K562 (cell line): ENCODE results near the gene BOC. TPM values are rescaled to one million over a fixed set of nuclear protein-coding genes. Genes with fewer than 3 reads are reported as not detected.

Experiments used
- ATAC-seq: fragments of 200-7000 bp; cut with Tn5 transposase; 3 replicates; pipeline ENCODE4 v1.9.1; 2020; ENCODE audit warnings: moderate library complexity
- BruUV-seq: library from RNA; stranded (reverse); fragments of 400-500 nt; replicated peaks from 2 replicates; lab custom pipeline; 2021; lab: Mats Ljungman, UMichigan
- CTCF ChIA-PET: fragments of 300-600 bp; formaldehyde crosslinking; extraction: SDS; loops from one replicate; lab custom pipeline; 2021; ENCODE audit warnings: low intra/inter-chr PET ratio; lab: Yijun Ruan, JAX
- POLR2A ChIA-PET: fragments of 300-600, 350-650 bp; sonication (Branson Sonifier 250); formaldehyde crosslinking; extraction: SDS; loops from one replicate; lab custom pipeline; 2021; ENCODE audit warnings: antibody characterized with exemption, inconsistent platforms; lab: Yijun Ruan, JAX
- DNase-seq, 4 experiments: peaks; one replicate each; pipeline versions ENCODE4 v3.0.0 to v3.0.0-alpha.2; 2011 to 2018; ENCODE audit warnings: low spot score in 3 of 4, mixed read lengths in 3 of 4; ENCODE audit errors: extremely low read depth in 1 of 4
- FAIRE-seq: peaks from 2 replicates; lab custom pipeline; 2011; peaks lifted over from hg19 to GRCh38; lab: Jason Lieb, UNC
- H2AFZ ChIP-seq: 2 replicates; pipeline ENCODE4 v1.6.0; 2011; ENCODE audit warnings: low read depth, low read length, control low read depth, inconsistent platforms
- H3K27ac ChIP-seq: fragments of 200-600 bp; 3 replicates; pipeline ENCODE4 v1.8.0; 2011; ENCODE audit warnings: low read depth, mild to moderate bottlenecking, control low read depth, inconsistent platforms, low read length, moderate library complexity, mixed read lengths; ENCODE audit errors: extremely low read depth
- H3K27me3 ChIP-seq, 2 experiments: fragments of 300-600 bp in 1 of 2; 2 replicates in 1 of 2; 3 replicates in 1 of 2; pipeline versions ENCODE4 v1.6.0 to v1.8.0; 2011; ENCODE audit warnings: inconsistent platforms in 2 of 2, low read length in 2 of 2, mild to moderate bottlenecking in 1 of 2, mixed read lengths in 1 of 2, moderate library complexity in 1 of 2; ENCODE audit not compliant: control insufficient read depth in 2 of 2, insufficient read depth in 2 of 2
- H3K36me3 ChIP-seq: fragments of 300-600 bp; 3 replicates; pipeline ENCODE4 v1.8.0; 2011; ENCODE audit warnings: mild to moderate bottlenecking, low read length, inconsistent platforms; ENCODE audit not compliant: control insufficient read depth, insufficient read depth
- H3K4me1 ChIP-seq, 2 experiments: fragments of 200-600 bp in 1 of 2; replicated peaks in 1 of 2; 2 replicates in 1 of 2; 3 replicates in 1 of 2; pipeline versions ENCODE4 v1.5.1 to v1.8.0; 2011; ENCODE audit warnings: inconsistent platforms in 2 of 2, low read length in 2 of 2, mild to moderate bottlenecking in 1 of 2, mixed read lengths in 1 of 2, moderate library complexity in 1 of 2; ENCODE audit not compliant: control insufficient read depth in 2 of 2, insufficient read depth in 2 of 2
- H3K4me2 ChIP-seq: 2 replicates; pipeline ENCODE4 v1.6.1; 2011; ENCODE audit warnings: low read length, control low read depth, inconsistent platforms, mixed read lengths; ENCODE audit not compliant: insufficient read depth
- H3K4me3 ChIP-seq: fragments of 200-600 bp; sonication (generic), shearing (Covaris generic); 2 replicates; pipeline ENCODE4 v1.5.1; 2016; ENCODE audit warnings: control low read depth, inconsistent platforms
- H3K79me2 ChIP-seq: fragments of 200-600 bp; 3 replicates; pipeline ENCODE4 v1.8.0; 2011; ENCODE audit warnings: low read length, inconsistent platforms; ENCODE audit not compliant: control insufficient read depth, insufficient read depth
- H3K9ac ChIP-seq, 2 experiments: 2 replicates each; pipeline versions ENCODE4 v1.6.0 to v1.6.1; 2011; ENCODE audit warnings: low read depth in 2 of 2, low read length in 2 of 2, control low read depth in 1 of 2, inconsistent platforms in 1 of 2, mild to moderate bottlenecking in 1 of 2, mixed read lengths in 1 of 2; ENCODE audit not compliant: insufficient read depth in 1 of 2
- H3K9me1 ChIP-seq: one replicate; pipeline ENCODE4 v1.6.0; 2011; ENCODE audit warnings: inconsistent platforms, mild to moderate bottlenecking, low read length, moderate library complexity; ENCODE audit not compliant: control insufficient read depth, insufficient read depth
- H3K9me3 ChIP-seq: replicated peaks from 2 replicates; pipeline ENCODE4 v1.5.1; 2011; ENCODE audit warnings: low read depth, low read length, inconsistent platforms; ENCODE audit not compliant: control insufficient read depth, insufficient read depth
- H4K20me1 ChIP-seq: replicated peaks from 2 replicates; pipeline ENCODE4 v1.6.1; 2011; ENCODE audit warnings: low read length, inconsistent platforms, mixed read lengths; ENCODE audit not compliant: control insufficient read depth, insufficient read depth
- EHMT2 ChIP-seq: fragments of 450-650 bp; IDR thresholded peaks from 2 replicates; pipeline ENCODE4 v1.6.1; 2018; ENCODE audit warnings: antibody characterized with exemption
- FOXP1 ChIP-seq: sonication (generic); formaldehyde crosslinking; IDR thresholded peaks from 2 replicates; pipeline ENCODE4 v1.8.0; 2022; ENCODE audit warnings: mild to moderate bottlenecking, missing genetic modification reagents
- HDGF ChIP-seq: fragments of 450-650 bp; IDR thresholded peaks from 2 replicates; pipeline ENCODE4 v1.6.1; 2016
- HLTF ChIP-seq: fragments of 450-650 bp; IDR thresholded peaks from 2 replicates; pipeline ENCODE4 v1.6.1; 2016
- HOXB6 ChIP-seq: fragments of 250-450 bp; sonication (Bioruptor Pico); IDR thresholded peaks from 2 replicates; pipeline ENCODE4 v1.5.1; 2022; ENCODE audit warnings: mild to moderate bottlenecking, borderline replicate concordance
- IRF2 ChIP-seq: sonication (generic); formaldehyde crosslinking; IDR thresholded peaks from 2 replicates; pipeline ENCODE4 v1.8.1; 2022; ENCODE audit warnings: mild to moderate bottlenecking, missing genetic modification reagents
- LCOR ChIP-seq: sonication (generic); formaldehyde crosslinking; IDR thresholded peaks from 2 replicates; pipeline ENCODE4 v1.8.0; 2022; ENCODE audit warnings: mild to moderate bottlenecking, missing genetic modification reagents
- NFRKB ChIP-seq: fragments of 450-650 bp; IDR thresholded peaks from 2 replicates; pipeline ENCODE4 v1.6.1; 2016; ENCODE audit warnings: low read depth
- PHTF2 ChIP-seq: fragments of 250-450 bp; sonication (Bioruptor Pico); IDR thresholded peaks from 2 replicates; pipeline ENCODE4 v1.5.0; 2021; ENCODE audit warnings: mild to moderate bottlenecking
- POLR3G ChIP-seq: IDR thresholded peaks from 2 replicates; pipeline ENCODE4 v1.6.1; 2011; ENCODE audit not compliant: insufficient read length, insufficient replicate concordance; ENCODE audit errors: extremely low read depth
- PPARD ChIP-seq: fragments of 250-450 bp; sonication (Bioruptor Pico); IDR thresholded peaks from 2 replicates; pipeline ENCODE4 v1.8.0; 2022; ENCODE audit warnings: inconsistent platforms, mild to moderate bottlenecking, moderate library complexity
- RAD51 ChIP-seq: fragments of 450-650 bp; IDR thresholded peaks from 2 replicates; pipeline ENCODE4 v1.7.1; 2016; ENCODE audit warnings: low read depth, mild to moderate bottlenecking, borderline replicate concordance
- RBBP5 ChIP-seq: fragments of 200-600 bp; sonication (generic); IDR thresholded peaks from 2 replicates; pipeline ENCODE4 v1.6.1; 2012; ENCODE audit warnings: borderline replicate concordance, mild to moderate bottlenecking, low read length, control low read depth, inconsistent platforms; ENCODE audit not compliant: insufficient read depth, poor library complexity, severe bottlenecking
- SRF ChIP-seq, 2 experiments: fragments of 250-450, 450-650 bp in 1 of 2; sonication (Bioruptor Pico) in 1 of 2; sonication (generic) in 1 of 2; formaldehyde crosslinking; IDR thresholded peaks; 2 replicates each; pipeline versions ENCODE4 v1.5.0 to v1.5.1; 2020 to 2022; ENCODE audit warnings: mild to moderate bottlenecking in 1 of 2, missing genetic modification reagents in 1 of 2
- VEZF1 ChIP-seq: fragments of 200-800 bp; sonication (Bioruptor generic); IDR thresholded peaks from 2 replicates; pipeline ENCODE4 v1.6.1; 2017; ENCODE audit warnings: missing genetic modification characterization, missing compliant biosample characterization
- ZNF280A ChIP-seq: fragments of 450-650 bp; IDR thresholded peaks from 2 replicates; pipeline ENCODE4 v1.6.1; 2018; ENCODE audit warnings: mild to moderate bottlenecking, low read depth; ENCODE audit not compliant: partially characterized antibody
- ZNF431 ChIP-seq: sonication (generic); formaldehyde crosslinking; IDR thresholded peaks from 2 replicates; pipeline ENCODE4 v1.8.0; 2022; ENCODE audit warnings: mild to moderate bottlenecking, missing genetic modification reagents
- ZNF695 ChIP-seq: fragments of 450-650 bp; formaldehyde crosslinking; IDR thresholded peaks from 2 replicates; pipeline ENCODE4 v1.4.0; 2020; ENCODE audit warnings: mild to moderate bottlenecking, moderate library complexity
- ZNF707 ChIP-seq: fragments of 250-450 bp; sonication (Bioruptor Pico); conservative IDR thresholded peaks from 2 replicates; pipeline ENCODE4 v1.8.0; 2022; ENCODE audit warnings: inconsistent platforms, mild to moderate bottlenecking, moderate library complexity
- ZNF79 ChIP-seq: fragments of 250-450 bp; sonication (Bioruptor Pico); IDR thresholded peaks from 2 replicates; pipeline ENCODE4 v1.4.0; 2020; ENCODE audit warnings: low read depth, mild to moderate bottlenecking, moderate library complexity
- WGBS: fragments of 100-300 bp; shearing (Covaris generic); methylation state at CpG from one replicate; pipeline ENCODE4 v1.1.6; 2016; ENCODE audit warnings: low coverage, mixed read lengths; ENCODE audit not compliant: insufficient coverage; ENCODE audit errors: missing lambda C conversion rate; 5-methylcytosine and 5-hydroxymethylcytosine counted together
- in situ Hi-C: fragments of 300-500 bp; cut with MboI; formaldehyde crosslinking; loops from 4 replicates; pipeline ENCODE4 v1.15.0; 2018; ENCODE audit warnings: inconsistent platforms, mixed read lengths
- intact Hi-C: fragments of 100-400 bp; cut with micrococcal nuclease; formaldehyde crosslinking; loops from 2 replicates; pipeline ENCODE4 v1.14.2; 2022
- polyA plus RNA-seq, 8 experiments: library from polyadenylated mRNA; depleted of rRNA in 4 of 8; stranded (reverse) in 5 of 8; unstranded in 3 of 8; fragments of >200 nt; fragmentation: Nextera tagmentation in 2 of 8; fragmentation: Illumina TruSeq in 1 of 8; extraction: Ambion mirVana in 2 of 8; extraction: Trizol in 1 of 8; gene quantifications; 2 replicates each; pipeline versions ENCODE4 v1.2.1 to v1.2.3, GENCODE V29; 2011 to 2014; ENCODE audit warnings: inconsistent platforms in 1 of 8, missing spikeins in 1 of 8
- total RNA-seq, 7 experiments: library from RNA; depleted of rRNA in 6 of 7; stranded (reverse); fragments of >200 nt in 6 of 7; fragmentation: Illumina TruSeq in 2 of 7; extraction: Trizol in 2 of 7; gene quantifications; 2 replicates each; pipeline versions ENCODE4 v1.2.1 to v1.2.3, GENCODE V29; 2011 to 2021; ENCODE audit warnings: low replicate concordance in 1 of 7

BOC gene
- total and polyA plus RNA-seq, 9 of the 15 experiments (the other 6 are each of a cell fraction or from before 2014, with no cell fraction given), result not detected

DNA sequence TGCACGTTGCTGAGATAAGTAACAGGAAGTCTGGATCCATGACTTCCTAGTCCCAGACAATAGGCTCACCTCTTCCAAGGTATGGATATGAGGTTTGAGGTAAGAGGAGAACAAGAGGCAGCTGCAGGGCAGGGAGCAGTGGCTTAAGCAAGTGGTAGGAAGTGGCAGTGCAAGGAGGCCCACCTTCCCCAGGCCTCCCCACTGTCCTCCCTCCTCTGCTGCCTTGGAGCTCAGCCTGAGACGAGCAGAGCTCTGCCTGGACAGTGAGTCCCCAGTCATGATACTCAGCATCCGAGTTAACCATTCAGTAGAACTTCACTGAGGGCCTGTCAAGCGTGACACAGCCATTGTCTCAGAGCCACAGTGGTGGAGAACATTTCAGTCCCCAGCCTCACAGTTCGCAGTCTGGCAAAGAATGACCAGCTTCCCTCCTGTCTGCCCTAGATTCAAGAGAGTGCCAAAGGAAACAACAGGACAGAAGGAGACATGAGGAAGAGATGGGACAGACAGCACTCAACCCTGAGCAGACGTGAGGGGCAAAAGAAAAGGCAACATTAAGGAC is 41.4 kb upstream of the BOC start:
- Histone ChIP-seq H3K27ac (no peak overlapping the region), H3K4me3 (no peak overlapping the region), H3K36me3 (no peaks in the 10 kb centered on the region), H3K4me2 (no peak overlapping the region), H4K20me1 (no peaks in the 10 kb centered on the region), H3K27me3 (peaks cover 0 to 6% of the 10 kb centered on the region in 2 experiments; a peak in 2 of 5 replicates), H3K9me1 (no peaks in the 10 kb centered on the region), H3K9ac (no peak overlapping the region), H3K9me3 (no peaks in the 10 kb centered on the region), H3K79me2 (no peaks in the 10 kb centered on the region), H2AFZ (no peak overlapping the region), H3K4me1 (no peaks in the 10 kb centered on the region)
- no TSS peak for BruUV-seq
- no peak for FAIRE-seq
- in situ Hi-C loops, result no loop called here
- no peak for TF ChIP-seq ZNF431 (CRISPR knock-in tag)
- TF ChIP-seq LCOR (CRISPR knock-in tag), result no peak
- TF ChIP-seq HLTF, result no peak
- TF ChIP-seq PPARD (CRISPR knock-in tag), result no peak
- no peak for TF ChIP-seq VEZF1 (CRISPR knock-in tag)
- no peak for TF ChIP-seq ZNF280A
- no peak for TF ChIP-seq ZNF79 (CRISPR knock-in tag)
- no peak for TF ChIP-seq HOXB6
- no peak for TF ChIP-seq RBBP5
- TF ChIP-seq PHTF2 (CRISPR knock-in tag), result no peak
- no peak for TF ChIP-seq ZNF695 (CRISPR knock-in tag)
- no peak for TF ChIP-seq SRF (CRISPR knock-in tag; IDR thresholded peaks at IDR 0.05)
- TF ChIP-seq HDGF, result no peak
- TF ChIP-seq RAD51, result no peak
- no peak for TF ChIP-seq IRF2
- TF ChIP-seq ZNF707, result no peak
- no peak for TF ChIP-seq FOXP1 (CRISPR knock-in tag)
- TF ChIP-seq EHMT2, result no peak
- no peak for TF ChIP-seq NFRKB
- TF ChIP-seq POLR3G, result no peak
- ChIA-PET CTCF (no interaction called here), POLR2A (no interaction called here)
- no peak for ATAC-seq
- 2% methylated on average over 5 of the region's 6 CpGs for WGBS
- no peak for DNase-seq
- intact Hi-C loops, result no loop called here
